ENCODE results near the gene MRPL36. TPM values are rescaled to one million over a fixed set of nuclear protein-coding genes. Genes with fewer than 3 reads are reported as not detected.

Gene MRPL36
- total and polyA plus RNA-seq, 9 of the 15 experiments (the other 6 are each of a cell fraction or from before 2014, with no cell fraction given): 78.3 to 557 (median 124) TPM

DNA sequence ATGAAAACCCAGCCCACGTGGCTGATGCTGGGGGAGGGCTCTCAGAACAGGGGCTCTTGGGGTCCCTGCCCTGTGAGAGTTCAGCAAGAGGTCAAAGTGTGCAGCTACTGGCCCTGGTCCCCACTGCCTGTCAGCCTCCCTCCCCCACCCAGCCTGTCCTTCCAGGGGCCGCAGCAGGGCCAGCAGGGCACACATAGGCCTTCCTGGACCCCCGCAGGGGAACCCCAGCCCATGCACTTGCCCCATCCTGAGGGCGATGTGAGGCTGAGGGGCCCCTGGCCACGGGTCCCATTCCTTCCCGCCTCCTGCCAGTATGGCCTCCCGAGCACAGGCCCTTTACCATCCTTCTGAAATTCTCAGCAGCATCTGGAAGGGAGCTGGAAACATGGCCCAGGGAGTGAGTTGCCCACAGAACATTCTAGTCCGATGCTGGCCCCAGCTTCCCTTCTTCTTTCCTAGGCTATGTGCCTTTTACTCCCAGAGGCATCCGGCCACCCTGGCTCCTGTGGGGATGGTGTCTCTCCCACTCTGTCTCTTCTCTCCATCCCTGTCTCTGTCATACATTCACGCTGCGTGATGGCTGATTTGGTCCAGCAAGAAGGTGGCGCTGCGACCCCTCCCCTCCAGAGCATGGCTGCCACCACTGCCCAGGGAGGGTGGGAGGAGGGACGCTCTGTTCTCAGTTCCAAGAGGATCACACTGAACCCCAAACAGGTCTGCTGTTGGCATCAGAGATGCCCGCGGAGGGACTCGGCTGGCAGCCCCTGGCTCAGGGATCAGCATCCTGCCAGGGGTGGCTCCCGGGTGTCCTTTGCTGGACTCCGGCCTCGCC is 19.6 kb downstream of the MRPL36 start (continued):
- TF ChIP-seq, protein P1, sequence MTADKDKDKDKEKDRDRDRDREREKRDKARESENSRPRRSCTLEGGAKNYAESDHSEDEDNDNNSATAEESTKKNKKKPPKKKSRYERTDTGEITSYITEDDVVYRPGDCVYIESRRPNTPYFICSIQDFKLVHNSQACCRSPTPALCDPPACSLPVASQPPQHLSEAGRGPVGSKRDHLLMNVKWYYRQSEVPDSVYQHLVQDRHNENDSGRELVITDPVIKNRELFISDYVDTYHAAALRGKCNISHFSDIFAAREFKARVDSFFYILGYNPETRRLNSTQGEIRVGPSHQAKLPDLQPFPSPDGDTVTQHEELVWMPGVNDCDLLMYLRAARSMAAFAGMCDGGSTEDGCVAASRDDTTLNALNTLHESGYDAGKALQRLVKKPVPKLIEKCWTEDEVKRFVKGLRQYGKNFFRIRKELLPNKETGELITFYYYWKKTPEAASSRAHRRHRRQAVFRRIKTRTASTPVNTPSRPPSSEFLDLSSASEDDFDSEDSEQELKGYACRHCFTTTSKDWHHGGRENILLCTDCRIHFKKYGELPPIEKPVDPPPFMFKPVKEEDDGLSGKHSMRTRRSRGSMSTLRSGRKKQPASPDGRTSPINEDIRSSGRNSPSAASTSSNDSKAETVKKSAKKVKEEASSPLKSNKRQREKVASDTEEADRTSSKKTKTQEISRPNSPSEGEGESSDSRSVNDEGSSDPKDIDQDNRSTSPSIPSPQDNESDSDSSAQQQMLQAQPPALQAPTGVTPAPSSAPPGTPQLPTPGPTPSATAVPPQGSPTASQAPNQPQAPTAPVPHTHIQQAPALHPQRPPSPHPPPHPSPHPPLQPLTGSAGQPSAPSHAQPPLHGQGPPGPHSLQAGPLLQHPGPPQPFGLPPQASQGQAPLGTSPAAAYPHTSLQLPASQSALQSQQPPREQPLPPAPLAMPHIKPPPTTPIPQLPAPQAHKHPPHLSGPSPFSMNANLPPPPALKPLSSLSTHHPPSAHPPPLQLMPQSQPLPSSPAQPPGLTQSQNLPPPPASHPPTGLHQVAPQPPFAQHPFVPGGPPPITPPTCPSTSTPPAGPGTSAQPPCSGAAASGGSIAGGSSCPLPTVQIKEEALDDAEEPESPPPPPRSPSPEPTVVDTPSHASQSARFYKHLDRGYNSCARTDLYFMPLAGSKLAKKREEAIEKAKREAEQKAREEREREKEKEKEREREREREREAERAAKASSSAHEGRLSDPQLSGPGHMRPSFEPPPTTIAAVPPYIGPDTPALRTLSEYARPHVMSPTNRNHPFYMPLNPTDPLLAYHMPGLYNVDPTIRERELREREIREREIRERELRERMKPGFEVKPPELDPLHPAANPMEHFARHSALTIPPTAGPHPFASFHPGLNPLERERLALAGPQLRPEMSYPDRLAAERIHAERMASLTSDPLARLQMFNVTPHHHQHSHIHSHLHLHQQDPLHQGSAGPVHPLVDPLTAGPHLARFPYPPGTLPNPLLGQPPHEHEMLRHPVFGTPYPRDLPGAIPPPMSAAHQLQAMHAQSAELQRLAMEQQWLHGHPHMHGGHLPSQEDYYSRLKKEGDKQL (CRISPR knock-in tag; IDR thresholded peaks at IDR 0.05; ENCODE audit: borderline replicate concordance): no peak
- TF ChIP-seq, protein P2, sequence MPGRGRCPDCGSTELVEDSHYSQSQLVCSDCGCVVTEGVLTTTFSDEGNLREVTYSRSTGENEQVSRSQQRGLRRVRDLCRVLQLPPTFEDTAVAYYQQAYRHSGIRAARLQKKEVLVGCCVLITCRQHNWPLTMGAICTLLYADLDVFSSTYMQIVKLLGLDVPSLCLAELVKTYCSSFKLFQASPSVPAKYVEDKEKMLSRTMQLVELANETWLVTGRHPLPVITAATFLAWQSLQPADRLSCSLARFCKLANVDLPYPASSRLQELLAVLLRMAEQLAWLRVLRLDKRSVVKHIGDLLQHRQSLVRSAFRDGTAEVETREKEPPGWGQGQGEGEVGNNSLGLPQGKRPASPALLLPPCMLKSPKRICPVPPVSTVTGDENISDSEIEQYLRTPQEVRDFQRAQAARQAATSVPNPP (IDR thresholded peaks at IDR 0.05; ENCODE audit: borderline replicate concordance, insufficient read depth, insufficient read length): no peak

All from K562 (cell line).